ENCODE measurements around the gene NCAM1.
A peak's percentile ranks its signal among the peaks of the same experiment; 100 is the strongest.
"Not testable (repeated sequence)": the region's sequence is repeated elsewhere in the genome, so short reads cannot be mapped to it uniquely, and the experiment has no call there.

The NCAM1 gene

DNA sequence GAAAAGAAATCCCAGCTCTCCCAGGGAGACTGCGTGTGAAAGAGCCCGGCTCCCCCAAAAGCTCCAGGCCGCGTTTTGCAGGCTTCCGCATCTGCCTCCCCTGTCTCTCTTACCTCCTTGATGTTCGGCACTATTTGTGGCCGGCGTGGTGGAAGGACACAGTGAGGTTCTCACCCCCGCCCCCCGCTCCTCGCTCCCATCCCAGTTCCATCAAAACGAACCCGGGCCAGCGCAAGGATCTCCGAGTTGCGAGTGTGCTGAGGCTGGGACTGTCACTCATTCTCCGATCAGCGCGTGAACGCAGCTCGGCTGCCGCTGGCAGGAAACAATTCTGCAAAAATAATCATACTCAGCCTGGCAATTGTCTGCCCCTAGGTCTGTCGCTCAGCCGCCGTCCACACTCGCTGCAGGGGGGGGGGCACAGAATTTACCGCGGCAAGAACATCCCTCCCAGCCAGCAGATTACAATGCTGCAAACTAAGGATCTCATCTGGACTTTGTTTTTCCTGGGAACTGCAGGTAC, at the start of gene NCAM1:
Gene NCAM1, plus strand, starts transcription at position 275 of the 523 bp plus-strand sequence.
- peak; percentile 31 to 50 for DNase-seq

DNA sequence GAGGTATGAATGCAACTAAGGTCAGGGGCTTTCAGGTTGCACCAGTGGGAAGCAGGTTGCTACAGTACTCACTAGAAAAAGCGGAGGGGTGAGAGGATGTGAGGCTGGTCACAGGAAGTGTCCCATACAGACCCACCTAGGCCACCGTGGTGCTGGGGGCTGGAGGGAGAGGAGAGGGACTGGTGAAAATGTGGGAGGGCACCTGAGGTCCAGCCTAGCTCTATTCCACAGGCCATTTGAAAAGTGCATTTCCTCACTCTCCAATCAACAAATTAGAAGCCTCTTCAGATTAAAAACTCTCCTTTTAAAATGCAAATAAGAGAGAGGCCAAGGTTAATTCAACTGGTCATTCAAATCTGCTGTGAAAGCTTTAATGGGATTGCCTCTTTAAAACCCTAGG, 38.6 kb upstream of the NCAM1 start:
- DNase-seq: no peak

DNA sequence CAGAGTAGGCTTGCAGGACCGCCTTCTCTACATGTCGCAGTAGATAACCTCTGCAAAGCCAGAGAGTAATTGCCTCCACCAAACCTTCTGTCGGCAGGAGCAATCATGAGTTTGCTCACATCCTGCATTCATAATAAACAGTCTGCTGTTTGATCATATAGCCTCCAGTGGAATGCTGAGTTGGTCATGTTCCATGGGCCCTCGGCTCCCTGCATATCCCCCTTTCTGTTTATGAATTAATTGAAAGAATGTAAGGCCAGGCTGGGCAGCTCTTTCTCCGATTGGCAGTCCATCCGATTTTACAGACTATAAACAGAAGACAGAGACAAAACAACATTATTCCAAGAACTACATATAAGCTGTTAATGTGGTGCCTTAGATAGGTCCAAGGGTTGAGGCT, 36.4 kb upstream of the NCAM1 start:
- not testable (repeated sequence) for DNase-seq

DNA sequence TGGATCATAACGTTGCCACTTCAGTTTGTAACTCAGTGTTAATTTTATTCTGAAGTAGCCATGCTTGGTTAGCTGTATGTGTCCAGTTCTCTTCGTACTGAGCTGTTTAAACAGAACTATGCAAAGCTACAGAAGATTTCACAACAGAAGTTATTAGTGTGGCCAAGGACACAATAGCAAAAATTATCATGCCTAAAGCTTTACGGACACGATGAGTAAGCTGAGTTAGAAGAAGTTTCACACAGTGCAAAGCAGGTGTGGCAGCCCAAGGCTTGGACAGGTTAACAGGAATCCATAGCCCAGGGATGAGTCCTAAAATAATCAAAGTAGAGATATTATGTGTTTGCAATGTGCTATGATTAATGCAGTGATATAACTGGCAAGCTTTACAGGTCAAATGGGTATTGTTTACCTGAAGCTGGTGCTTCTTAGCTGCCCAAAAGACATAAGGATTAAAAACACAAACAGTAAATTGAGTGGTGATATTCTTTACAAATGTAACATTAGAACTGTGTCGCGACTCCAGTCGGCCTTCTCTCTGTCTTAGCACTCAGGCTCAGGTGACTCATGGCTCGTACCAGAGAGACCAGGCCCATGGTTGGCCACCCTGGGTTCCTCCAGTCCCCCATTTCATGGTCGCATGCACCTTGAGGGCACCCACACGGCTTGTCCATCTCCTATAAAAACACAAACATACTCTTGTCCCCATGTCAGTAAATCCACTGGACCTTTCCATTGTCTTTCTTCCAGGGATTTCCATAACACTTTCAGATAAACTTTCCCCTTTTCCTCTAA, 35.5 kb upstream of the NCAM1 start:
- no peak for DNase-seq

DNA sequence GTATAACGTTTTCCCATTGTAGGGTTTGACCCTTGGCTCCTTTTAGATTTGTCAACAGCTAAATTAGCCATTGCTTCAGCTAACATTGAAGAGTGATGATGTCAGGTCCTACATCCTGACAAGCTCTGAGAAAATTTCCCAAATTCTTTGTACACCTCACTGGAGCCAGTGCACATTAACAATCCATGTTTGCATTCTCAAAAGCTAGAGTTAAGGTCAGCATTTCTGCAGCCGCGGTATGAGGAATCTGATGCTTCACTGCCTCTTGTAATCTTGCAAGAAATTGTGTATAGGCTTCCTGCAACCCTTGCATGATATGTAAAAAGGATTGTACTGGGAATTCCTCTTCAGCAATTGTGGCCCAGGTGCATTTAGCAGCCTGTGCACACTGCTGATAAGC, 33.1 kb upstream of the NCAM1 start:
- no peak for DNase-seq

DNA sequence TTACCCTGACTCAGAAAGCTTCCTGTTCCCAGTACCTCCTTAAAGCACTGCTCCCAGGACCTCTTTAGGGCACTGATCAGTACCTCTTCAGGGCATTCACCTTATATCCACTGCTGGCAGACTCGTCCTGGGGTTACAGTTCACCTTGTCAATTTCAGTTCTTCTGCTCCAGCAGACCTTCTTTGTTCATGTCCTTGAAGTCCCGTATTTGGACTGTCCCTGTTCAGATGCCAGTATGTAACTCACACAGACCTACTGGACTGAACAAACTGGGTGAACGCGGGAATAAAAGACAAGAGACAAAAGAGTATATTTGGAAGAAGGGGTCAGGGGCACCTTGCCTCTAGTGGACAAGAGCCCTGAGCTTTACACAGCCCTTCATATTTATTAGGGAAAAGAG, 31.8 kb upstream of the NCAM1 start:
- no peak for DNase-seq

DNA sequence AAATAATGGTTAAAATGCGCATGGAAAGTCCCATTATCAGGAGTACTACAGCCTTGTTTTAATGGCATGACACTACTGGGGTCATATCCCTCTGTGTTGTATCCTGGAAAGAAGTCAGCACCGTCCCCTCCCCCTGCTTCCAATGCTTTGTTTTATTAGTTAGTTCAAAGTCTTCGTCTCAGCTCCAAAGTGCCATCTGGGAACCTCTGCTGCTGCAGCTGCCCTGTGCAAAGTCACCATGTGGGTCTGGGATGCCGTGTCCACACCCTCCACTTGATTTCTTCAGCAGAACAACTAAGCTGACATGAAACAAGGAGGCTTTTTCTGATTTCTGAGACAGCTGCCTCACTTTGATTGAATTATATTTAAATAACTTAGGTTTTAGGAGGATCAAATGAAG, 29.5 kb upstream of the NCAM1 start:
- DNase-seq: no peak

DNA sequence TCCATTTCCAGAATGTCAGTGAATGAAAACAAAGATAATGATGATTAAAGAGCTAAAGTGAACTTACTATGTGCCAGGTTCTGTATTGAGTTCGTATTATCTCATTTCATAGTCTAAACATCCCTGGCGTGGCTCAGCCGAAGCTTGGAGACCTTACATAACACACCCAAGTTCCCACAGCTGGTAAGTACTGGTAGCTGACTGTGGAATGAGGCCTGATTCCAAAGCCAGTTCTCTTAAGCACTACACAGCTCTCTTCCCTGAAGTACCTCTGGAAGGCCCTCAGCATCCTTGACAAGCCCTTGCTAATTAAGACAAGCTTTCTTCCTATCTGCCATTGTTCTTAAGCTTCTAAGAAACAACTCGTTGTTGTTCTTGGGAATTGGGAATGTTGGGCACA, 28.6 kb upstream of the NCAM1 start:
- DNase-seq: no peak

DNA sequence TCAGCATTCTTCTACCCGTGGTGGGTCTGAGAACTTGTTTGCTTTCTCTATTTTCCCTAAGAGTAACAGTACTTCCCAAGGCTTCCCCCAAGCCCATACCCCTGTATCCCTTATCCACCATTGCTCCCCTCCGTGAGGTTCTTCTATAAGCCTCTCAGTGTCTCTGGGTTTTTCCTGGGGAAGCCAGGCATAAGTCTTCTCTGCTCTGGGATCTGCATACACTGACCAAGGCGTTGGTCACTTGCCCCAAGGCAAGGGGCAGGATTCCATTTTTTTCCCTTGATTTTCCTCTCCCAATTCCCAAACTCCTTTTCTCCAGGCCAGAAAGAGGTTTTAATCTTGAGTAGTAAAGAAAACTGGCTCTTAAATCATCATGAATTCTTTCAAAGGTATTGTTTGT, 27.2 kb upstream of the NCAM1 start:
- no peak for DNase-seq

DNA sequence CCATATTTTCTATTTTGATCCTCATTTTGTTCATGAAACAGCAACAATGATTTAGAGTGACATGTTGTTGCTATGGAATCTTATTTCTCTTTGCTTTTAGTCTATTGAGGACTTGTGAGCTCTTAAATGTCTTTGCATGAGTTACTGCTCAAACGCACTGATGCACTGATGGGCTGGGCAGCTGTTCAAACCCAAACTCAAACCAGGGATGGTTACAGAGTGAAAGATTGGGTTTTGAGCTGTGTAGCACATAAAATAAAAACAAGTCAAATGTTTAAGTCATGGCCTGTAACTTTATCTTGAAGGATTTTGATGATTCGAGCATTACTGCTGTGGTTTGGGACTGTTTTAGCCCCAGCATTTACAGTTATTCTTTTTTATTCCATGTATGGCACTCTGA, 20.1 kb upstream of the NCAM1 start:
- DNase-seq: no peak

DNA sequence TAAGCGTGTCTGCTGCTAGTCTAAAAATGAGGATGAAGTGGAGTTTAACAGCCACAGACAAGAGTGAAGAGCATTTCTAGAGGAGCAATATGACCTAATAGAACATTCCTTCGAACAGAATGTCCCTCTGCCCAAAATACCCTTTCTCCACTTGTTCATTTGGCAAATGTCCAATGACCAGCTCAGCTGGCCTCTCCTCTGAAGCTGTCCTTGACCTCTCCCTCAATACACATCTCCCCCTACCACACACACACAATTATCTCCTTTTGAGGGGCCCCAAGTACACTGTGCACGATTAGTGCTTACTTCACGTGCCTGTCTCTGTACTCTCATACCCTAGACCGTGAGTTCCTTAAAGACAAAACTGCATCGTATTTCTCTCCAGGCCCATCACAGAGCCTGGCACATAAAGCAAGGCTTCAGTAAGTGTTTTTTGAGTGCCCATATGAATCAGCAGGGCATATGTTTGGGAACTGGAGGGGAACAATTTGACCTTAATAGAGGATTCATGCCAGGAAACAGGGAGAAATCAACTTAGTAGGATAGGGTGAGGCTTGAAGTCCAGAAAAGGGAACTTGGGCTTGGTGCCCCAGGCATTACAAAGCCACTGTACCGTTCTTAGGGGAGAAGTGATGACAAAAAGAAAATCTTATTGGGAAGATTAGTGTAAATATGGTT, 18.1 kb upstream of the NCAM1 start:
- no peak for DNase-seq

DNA sequence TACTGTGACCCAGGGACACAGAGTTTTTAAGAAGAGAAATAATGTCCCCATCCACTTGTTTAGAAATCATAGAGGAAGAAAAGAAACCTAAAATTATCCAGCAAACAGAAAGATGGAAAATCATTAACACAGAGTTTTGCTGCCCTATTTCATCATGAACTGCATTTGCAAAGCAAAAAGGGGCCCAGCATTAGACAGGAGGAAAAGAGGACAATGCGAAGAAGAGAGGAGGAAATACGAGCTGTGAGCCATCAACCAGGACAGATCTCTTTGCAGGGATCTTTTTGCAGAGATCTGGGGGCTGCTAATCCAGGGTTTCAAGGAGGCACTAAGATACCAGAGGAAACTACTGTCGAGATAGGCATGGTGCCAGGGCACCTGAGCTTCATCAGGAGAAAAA, 14.4 kb upstream of the NCAM1 start:
- DNase-seq: no peak

DNA sequence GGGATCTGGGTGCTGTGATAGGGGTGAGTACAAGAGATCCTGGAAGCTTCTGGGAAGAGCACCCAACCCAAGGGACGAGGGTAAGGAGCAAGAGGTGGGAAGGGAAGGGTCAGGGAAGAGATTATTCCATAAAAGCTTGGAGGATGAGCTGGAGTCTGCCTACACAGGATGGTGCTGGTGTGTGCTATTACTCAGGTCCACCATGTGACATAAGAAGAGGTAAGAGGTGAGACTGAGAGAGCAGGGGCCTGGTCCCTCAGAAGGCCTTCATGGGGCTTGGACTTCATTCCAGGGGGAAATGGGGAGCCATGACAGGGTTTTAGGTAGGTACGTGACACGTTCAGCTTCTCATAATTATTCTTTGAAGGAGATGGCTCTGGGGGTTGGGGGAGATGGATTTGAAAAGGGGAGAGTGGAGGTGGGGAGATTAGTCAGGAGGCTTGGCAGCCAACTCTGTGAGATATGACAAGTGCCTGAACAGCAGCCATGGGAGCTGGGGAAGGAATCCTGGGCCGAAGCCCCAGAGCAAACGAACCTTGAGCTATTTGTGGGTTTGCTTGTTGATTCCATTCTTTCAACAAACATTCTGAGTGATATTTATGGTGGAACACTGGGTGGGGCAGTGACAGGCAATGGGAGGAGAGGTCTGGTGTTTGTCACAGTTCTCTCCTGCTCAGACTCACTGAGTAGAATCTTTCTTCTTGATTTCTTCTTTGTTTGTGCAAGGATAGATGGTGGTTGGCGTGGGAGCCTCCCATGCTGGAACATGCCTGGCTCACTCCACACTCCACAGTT, 11.2 kb upstream of the NCAM1 start:
- DNase-seq: no peak

DNA sequence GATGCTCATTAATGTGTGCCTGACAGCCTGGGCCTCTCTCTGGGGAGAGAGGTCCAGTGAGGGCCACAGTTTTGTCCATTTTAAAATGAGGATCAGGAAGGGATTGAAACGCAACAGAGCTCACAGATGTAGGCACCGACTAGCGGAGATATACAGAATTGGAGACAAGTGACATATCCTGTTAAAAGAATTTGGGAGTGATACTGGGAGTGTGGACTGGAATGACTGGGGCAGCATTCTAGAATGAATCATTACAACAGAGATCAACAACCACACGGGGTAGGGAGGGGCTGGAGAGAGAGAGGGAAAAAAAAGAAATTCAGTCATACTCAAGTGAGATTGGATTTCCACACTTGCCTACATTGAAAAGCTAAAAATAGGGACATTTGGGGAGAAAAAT, 2.5 kb upstream of the NCAM1 start:
- no peak for DNase-seq

DNA sequence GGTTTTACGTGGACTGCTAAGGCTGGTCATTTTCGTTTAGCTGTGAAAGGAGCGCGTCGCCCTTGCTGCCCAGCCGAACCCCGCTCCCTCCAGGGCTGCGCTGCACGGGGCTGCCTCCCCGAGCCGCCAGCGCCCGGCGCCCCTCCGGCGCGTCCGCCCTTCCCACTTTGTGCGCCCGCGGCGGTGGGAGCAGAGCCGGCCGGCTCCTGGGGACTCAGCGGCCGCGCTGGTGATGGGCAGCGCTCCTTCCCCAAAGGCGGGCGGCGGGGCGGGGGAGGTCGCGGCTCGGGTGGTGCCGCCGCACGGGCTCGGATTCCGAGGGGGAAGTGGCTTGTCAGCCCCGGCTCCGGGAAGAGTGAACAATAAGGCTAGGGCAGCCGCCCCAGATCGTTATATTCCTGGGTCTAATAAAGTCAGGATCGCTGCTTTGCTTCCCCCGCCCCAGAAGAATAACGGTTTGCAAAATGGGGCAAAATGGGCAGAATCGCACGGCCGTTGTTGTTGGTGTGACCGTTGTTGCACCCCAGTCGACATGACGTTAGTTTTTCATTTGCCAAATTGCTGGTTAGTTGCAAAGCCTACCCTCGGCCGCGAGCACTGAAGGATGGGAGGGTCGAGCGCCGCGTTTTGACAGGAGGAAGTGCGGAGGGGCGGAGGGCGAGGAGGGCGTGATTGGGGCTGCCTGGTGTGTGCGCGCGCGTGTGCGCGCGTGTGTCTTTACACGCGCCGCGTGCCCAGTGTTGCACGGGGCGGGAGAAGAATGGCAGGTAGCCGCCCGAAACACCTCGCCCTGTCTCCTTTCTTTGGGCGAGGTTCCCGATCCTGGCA, 745 bp downstream of the NCAM1 start:
- DNase-seq: peak; percentile 22 to 23

DNA sequence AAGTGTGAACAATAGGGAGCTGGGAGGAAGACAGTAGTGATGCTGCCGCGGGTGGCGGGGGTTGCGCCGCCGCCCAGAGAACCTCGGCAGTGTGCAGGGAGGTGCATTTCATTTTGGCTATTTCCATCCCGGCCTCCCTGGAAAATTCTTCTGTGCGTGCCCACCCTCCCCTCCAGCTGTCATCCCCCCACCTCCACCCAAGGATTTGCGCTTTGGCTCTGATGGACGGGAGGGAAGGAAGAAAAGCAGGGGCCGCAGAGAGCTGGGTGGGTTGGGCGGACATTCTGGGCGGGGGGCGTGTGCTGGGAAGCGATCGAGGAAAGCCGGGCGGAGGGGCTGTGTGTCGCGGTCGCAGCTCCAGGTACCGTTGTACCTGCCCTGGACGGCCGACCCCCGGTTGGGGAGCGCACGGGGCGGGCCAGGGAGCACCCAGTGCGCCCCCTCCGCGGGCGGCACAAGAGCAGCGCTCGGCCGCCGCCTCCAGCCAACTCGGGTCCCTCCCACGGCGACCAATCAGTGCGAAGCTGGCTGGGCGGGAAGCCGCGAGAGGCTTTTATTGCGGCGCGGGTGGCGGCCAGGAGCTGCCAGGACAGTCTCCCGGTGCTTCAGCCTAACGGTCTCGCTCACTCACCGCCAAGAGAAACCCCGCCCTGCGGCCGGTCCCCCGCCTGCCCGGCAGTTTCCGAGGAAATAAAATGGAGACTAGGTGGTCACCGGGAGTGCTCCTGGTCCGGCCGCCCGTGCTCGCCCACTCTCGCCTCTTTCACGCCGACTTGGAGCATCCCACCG, 1.6 kb downstream of the NCAM1 start:
- peak in 1 of 2 experiments; percentile 15 for DNase-seq

DNA sequence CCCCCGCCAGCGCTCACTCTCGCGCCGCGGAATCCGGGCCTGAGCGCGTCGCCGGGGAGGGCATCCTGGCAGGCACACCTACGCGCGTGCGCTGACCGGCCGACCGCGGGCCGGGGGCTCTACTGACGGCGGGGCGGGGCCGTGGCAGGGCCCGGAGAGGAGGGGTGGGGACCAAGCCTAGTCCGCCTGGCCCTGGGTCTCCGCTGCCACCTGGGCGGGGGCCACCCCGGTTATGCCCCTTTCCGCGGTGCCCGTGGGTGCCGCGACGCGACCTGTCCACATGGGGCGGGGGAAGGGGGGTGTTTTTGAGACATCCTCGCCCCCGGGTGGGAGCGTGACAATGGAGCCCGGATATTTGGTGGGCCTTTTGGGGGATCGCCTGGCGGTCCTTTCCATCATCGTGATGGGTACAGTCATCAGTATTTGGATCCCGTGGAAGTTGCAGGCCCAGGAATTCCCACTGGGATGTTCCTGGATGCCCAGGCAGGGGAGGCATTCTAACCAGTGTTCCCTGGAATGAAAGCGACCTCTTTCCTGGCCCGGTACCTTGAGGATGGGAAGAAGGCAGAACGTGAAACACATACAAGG, 2.2 kb downstream of the NCAM1 start:
- DNase-seq: no peak

DNA sequence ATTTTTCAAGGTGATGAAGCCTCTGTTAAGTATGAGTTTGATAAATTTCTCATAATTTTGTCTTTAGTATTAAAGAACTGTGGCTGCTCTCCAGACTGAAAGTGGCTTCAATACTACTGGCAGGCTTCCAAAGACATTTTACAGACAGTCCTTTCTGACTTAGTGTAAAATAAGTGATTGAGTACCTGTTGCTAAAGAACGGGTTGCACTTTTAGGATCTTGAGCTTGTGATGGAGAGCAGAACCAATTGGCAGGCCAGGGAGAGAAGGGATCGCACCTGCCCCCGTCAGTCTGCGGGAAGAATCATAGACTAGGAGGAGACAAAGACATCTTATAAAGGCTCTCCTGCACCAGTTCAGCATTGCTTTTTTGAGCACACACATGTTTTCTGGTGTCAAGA, 4.4 kb downstream of the NCAM1 start:
- DNase-seq: no peak

DNA sequence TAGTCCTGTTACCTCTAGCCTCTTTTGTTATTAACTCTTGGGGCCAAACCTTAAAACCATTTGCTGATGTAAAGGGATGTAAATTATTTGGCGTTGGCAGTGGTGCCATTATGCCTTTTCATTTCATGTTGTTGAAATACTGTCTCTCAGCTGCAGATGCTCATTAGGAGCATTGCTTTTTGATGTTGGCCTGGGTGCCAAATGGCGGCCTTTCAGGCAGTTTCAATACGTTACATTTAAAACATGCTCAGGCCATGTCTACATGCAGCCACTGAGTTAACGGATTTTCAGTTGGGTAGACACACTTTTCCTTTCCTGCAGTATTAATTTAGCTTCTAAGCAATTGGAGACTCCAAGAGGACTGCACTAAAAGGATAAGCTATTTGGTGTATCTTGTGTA, 5.3 kb downstream of the NCAM1 start:
- DNase-seq: no peak

DNA sequence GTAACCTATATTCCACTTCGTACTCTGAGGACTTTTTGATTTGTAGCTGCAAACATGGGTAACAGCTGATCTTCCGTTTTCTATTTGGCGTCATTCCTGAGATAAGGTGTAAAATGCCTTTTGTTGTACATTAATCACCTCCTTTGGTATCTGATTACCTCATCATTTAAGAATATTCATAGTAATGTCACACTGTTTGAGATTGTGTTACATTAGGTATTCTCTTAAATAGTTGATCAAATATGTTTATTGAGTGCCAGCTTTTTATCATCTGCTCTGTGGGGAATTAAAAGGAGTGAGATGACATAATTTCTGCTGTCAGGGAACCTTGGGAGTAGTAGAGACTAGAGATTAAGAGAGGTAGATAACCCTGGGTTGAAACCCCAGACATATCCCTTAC, 5.9 kb downstream of the NCAM1 start:
- no peak for DNase-seq

DNA sequence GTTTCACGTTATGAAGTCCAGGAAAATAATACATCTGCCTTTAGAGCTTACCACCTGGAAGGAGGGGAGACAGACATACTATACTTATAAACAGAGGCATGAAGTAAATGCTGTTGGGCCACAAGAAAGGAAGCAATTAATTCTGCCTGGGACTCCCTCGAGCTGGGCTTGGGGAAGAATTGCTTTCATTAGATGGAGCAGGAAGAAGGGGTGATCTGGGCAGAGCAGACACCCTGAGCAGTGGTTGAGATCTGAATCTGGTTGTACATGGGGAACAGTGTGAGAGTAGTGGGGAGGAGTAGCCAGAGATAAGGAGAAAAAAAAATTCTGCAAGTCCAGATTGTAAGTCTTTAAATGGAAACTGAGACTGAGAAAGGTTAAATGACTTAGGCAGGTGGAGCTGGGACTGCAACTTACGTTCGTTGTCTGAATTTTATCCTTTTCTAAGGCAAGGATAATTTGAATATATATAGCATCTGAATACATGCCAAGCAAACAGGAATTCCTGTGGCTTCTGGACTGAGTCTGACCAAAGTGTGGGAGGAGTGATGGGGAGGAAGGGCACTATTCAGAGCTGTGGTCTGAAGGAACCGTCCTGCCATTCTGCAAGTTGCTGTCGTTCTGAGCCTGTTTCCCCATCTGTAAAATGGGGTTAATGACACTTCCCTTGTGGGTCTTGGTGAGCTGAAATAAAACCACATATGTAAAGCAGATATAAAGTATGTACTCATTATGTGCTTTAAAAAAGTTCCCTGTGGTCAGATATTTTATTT, 7.9 kb downstream of the NCAM1 start:
- no peak for DNase-seq

Data from activated T-cell treated with anti-CD3 and anti-CD28 coated beads, Interleukin-2, amount 50 U/mL, for 48 hours (primary cell).